GM12875 (cell line): Measurements from ENCODE around the gene RAB1A.

Experiments used
- H3K4me3 ChIP-seq: one replicate; pipeline ENCODE4 v1.5.1; 2011; ENCODE audit warnings: low read depth, low read length, control low read depth
- TF ChIP-seq, protein P1 (sequence below): IDR thresholded peaks from 2 replicates; pipeline ENCODE4 v1.5.1; 2011; ENCODE audit warnings: low read depth, mild to moderate bottlenecking, control low read depth, inconsistent platforms, low read length, moderate library complexity, borderline replicate concordance; ENCODE audit not compliant: insufficient read depth

The RAB1A gene

GRCh38 chr2:65085148-65085547, 44.8 kb downstream of the RAB1A start:
- H3K4me3 ChIP-seq, result no peak overlapping the region
- TF ChIP-seq, protein P1, sequence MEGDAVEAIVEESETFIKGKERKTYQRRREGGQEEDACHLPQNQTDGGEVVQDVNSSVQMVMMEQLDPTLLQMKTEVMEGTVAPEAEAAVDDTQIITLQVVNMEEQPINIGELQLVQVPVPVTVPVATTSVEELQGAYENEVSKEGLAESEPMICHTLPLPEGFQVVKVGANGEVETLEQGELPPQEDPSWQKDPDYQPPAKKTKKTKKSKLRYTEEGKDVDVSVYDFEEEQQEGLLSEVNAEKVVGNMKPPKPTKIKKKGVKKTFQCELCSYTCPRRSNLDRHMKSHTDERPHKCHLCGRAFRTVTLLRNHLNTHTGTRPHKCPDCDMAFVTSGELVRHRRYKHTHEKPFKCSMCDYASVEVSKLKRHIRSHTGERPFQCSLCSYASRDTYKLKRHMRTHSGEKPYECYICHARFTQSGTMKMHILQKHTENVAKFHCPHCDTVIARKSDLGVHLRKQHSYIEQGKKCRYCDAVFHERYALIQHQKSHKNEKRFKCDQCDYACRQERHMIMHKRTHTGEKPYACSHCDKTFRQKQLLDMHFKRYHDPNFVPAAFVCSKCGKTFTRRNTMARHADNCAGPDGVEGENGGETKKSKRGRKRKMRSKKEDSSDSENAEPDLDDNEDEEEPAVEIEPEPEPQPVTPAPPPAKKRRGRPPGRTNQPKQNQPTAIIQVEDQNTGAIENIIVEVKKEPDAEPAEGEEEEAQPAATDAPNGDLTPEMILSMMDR, result no peak

GRCh38 chr2:65081232-65081685, 48.6 kb downstream of the RAB1A start:
- TF ChIP-seq, protein P1, result no peak
- H3K4me3 ChIP-seq, result no peak overlapping the region

- no peak overlapping the region for H3K4me3 ChIP-seq
- TF ChIP-seq, protein P1, result no peak
These were observed 50.9 kb downstream of the RAB1A start for GRCh38 chr2:65079017-65079416.

- TF ChIP-seq, protein P1, result no peak
- H3K4me3 ChIP-seq, result no peak overlapping the region
These were observed 52.0 kb downstream of the RAB1A start for GRCh38 chr2:65077898-65078297.

DNA sequence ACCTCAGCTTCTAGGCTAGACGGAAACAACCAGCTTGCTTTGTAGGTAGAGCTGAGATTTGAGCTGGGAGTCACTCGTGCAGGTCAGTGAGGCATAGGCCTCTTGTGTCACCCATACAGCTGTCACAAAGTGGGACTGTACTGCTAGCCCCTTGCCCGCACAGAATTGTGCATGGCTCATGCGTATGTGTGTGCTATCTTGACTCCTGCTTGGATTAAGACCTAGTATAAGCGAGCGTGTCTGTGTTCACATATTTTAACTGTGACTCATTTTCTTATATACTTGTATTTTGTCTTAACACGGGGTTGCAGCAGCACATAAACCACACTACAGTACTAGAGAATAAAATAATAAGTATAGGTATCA, 53.6 kb downstream of the RAB1A start:
- TF ChIP-seq, protein P1, result no peak
- H3K4me3 ChIP-seq, result no peak overlapping the region

DNA sequence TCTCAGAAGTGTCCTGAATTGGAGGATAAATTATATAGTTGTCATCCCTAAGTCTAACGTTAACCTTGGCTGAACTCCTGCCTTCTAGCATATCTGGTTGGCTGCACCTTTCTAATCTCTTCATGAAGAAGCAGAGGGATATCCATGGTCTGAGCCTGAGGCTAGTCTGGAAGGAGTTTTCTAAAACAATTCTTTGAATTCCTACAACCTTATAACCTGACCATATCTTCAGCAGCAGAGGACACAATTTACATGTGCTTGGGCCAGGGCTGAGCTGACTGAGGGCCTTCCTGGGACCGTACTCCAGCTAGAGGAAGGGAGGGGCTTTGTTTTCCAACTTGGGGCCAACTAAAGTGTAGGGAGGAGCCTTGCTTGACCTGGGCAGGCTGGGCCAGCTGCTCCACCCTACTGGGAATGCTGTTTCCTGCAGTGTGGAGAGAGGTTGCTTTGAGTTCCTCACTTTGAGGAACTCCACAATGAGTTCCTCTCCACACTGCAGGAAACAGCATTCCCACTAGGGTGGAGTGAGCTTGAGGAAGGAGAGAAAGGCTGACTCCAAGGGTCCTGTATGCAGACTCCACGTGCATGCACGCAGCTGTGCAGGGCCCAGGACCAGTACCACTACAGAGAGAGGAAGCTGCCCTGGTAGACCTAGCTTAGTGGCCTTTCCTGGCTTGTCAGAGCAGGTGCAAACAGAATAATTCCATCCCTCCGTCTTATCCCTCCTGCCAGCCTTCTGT, 54.1 kb downstream of the RAB1A start:
- TF ChIP-seq, protein P1, result no peak
- H3K4me3 ChIP-seq, result no peak overlapping the region

DNA sequence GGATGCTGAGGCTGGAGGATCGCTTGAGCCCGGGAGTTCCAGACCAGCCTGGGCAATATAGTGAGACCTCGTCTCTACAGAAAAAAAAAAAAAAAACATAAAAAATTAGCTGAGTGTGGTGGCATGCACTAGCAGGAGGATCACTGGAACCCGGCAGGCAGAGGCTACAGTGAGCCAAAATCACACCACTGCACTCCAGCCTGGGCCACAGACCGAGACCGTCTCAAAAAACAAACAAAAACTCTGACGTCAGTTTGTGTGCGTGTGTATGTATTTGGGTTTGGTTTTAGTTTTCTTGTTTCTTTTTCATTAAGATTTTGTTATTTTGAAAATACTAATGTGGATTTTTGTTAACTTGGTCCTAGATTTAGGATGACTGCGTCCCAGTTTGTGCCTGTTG, 54.7 kb downstream of the RAB1A start:
- TF ChIP-seq, protein P1, result no peak
- no peak overlapping the region for H3K4me3 ChIP-seq
